ENCODE measurements around the gene RAB29. TPM values are rescaled to one million over a fixed set of nuclear protein-coding genes. Genes with fewer than 3 reads are reported as not detected.
A peak's percentile ranks its signal among the peaks of the same experiment; 100 is the strongest.

RAB29 gene
- total and polyA plus RNA-seq, 2 donors (not counting 1 experiment from before 2014, with no cell fraction given) = 34.5 to 35.2 TPM

DNA sequence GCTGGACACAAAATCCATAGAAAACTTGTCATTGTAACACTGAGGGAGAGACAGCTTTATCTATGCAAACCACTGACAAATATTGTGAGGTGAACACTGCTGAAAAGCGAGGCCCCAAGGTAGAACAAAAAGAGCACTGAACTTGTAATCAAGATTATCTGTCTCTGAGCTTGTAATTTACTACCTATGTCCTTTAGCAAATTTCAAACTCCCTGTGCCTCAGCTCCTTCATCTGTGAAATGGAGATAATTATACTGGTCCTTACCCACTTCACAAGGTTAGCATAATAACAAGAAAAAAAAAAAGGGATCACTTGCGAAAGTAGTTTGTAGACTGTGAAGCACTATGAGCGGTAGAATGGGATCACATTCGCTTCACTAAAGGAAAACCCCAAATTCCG lies 20.4 kb downstream of the RAB29 start:
- Histone ChIP-seq H3K4me2 (ENCODE audit: extremely low read depth, insufficient read depth, low read length) (no peak overlapping the region), H3K27ac (ENCODE audit: insufficient read depth, low read length) (no peak overlapping the region), H3K9me3 (ENCODE audit: control insufficient read depth, insufficient read depth, low read depth, low read length) (no peaks in the 10 kb centered on the region), H3K79me2 (ENCODE audit: control insufficient read depth, insufficient read depth, low read length) (no peaks in the 10 kb centered on the region), H3K27me3 (ENCODE audit: control insufficient read depth, insufficient read depth, low read length) (no peaks in the 10 kb centered on the region), H2AFZ (ENCODE audit: low read length) (no peak overlapping the region), H3K9ac (ENCODE audit: insufficient read depth, low read length) (no peak overlapping the region), H3K36me3 (ENCODE audit: control insufficient read depth, insufficient read depth, low read length) (no peaks in the 10 kb centered on the region), H3K4me1 (ENCODE audit: control insufficient read depth, extremely low read depth, insufficient read depth, low read length) (no peaks in the 10 kb centered on the region), H3K4me3 (replicated peaks in 1 of 4; ENCODE audit: control extremely low read depth in 1 of 4, insufficient read depth in 1 of 4, low read depth in 3 of 4, low read length in 4 of 4) (no peak overlapping the region), H4K20me1 (ENCODE audit: control insufficient read depth, extremely low read depth, insufficient read depth, low read length) (no peaks in the 10 kb centered on the region)
- DNase-seq (ENCODE audit: low read depth in 2 of 2) = no peak
- TF ChIP-seq EZH2 (IDR thresholded peaks at IDR 0.05; ENCODE audit: low read length, missing control alignments) = no peak
- TF ChIP-seq, protein P1, sequence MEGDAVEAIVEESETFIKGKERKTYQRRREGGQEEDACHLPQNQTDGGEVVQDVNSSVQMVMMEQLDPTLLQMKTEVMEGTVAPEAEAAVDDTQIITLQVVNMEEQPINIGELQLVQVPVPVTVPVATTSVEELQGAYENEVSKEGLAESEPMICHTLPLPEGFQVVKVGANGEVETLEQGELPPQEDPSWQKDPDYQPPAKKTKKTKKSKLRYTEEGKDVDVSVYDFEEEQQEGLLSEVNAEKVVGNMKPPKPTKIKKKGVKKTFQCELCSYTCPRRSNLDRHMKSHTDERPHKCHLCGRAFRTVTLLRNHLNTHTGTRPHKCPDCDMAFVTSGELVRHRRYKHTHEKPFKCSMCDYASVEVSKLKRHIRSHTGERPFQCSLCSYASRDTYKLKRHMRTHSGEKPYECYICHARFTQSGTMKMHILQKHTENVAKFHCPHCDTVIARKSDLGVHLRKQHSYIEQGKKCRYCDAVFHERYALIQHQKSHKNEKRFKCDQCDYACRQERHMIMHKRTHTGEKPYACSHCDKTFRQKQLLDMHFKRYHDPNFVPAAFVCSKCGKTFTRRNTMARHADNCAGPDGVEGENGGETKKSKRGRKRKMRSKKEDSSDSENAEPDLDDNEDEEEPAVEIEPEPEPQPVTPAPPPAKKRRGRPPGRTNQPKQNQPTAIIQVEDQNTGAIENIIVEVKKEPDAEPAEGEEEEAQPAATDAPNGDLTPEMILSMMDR (conservative IDR thresholded peaks at IDR 0.05 in 1 of 2, IDR thresholded peaks at IDR 0.05 in 1 of 2; ENCODE audit: low read depth in 1 of 2, low read length in 2 of 2) = no peak

DNA sequence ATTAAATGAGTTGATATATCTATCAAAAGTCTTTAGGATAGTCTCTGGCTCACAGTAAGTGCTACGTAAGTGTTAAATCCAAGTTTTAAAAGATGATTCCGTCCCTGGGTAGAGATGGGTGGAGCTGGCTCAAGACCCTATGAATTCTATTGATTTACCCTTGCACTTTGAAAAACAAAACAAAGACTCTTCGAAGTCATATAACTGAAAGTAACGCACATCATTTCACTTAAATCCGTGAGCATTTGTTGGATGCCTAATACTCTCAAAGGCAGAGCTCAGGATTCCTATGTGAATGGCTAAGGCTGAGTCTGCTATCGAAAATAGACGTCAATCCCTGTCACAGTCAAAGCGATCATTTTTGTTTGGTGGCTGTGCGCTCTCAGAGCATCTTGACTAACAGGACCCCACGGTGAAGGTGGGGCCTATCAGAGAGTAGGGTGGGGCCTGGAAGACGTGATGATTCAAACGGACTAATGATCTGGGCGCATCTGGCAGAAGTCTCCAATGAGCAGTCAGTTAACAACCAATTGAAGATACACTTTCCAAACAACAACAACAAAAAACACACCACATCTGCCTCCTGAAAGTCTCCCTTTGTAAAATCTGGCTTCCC lies 24.1 kb downstream of the RAB29 start:
- H3K9me3 ChIP-seq (ENCODE audit: control insufficient read depth, insufficient read depth, low read depth, low read length) = no peaks in the 10 kb centered on the region
- H3K4me1 ChIP-seq (ENCODE audit: control insufficient read depth, extremely low read depth, insufficient read depth, low read length) = peaks cover 5% of the 10 kb centered on the region
- H3K79me2 ChIP-seq (ENCODE audit: control insufficient read depth, insufficient read depth, low read length) = peaks cover 32% of the 10 kb centered on the region
- no peaks in the 10 kb centered on the region for H3K36me3 ChIP-seq (ENCODE audit: control insufficient read depth, insufficient read depth, low read length)
- peak in 1 of 2 donors; percentile 12 for DNase-seq (ENCODE audit: low read depth in 2 of 2)
- H3K4me3 ChIP-seq (replicated peaks in 1 of 4; ENCODE audit: control extremely low read depth in 1 of 4, insufficient read depth in 1 of 4, low read depth in 3 of 4, low read length in 4 of 4) = no peak overlapping the region
- no peak overlapping the region for H3K4me2 ChIP-seq (ENCODE audit: extremely low read depth, insufficient read depth, low read length)
- no peak overlapping the region for H3K27ac ChIP-seq (ENCODE audit: insufficient read depth, low read length)
- TF ChIP-seq, protein P1 (conservative IDR thresholded peaks at IDR 0.05 in 1 of 2, IDR thresholded peaks at IDR 0.05 in 1 of 2; ENCODE audit: low read depth in 1 of 2, low read length in 2 of 2) = no peak
- no peak for TF ChIP-seq EZH2 (IDR thresholded peaks at IDR 0.05; ENCODE audit: low read length, missing control alignments)
- H4K20me1 ChIP-seq (ENCODE audit: control insufficient read depth, extremely low read depth, insufficient read depth, low read length) = peaks cover 2% of the 10 kb centered on the region
- no peak overlapping the region for H3K9ac ChIP-seq (ENCODE audit: insufficient read depth, low read length)
- H3K27me3 ChIP-seq (ENCODE audit: control insufficient read depth, insufficient read depth, low read length) = no peaks in the 10 kb centered on the region
- H2AFZ ChIP-seq (ENCODE audit: low read length) = no peak overlapping the region

GRCh38 chr1:205750138-205751035 lies 24.9 kb downstream of the RAB29 start, which contains the start of gene NUCKS1:
Gene NUCKS1, minus strand, starts transcription at chr1:205750182. Its CDS starts 209 bp downstream, at chr1:205749973.
- Histone ChIP-seq H3K27me3 (ENCODE audit: control insufficient read depth, insufficient read depth, low read length) (no peaks in the 10 kb centered on the region), H3K4me3 (replicated peaks in 1 of 4; ENCODE audit: control extremely low read depth in 1 of 4, insufficient read depth in 1 of 4, low read depth in 3 of 4, low read length in 4 of 4) (peak within 1 kb of the TSS; percentile 60 to 97 (median 78)), H4K20me1 (ENCODE audit: control insufficient read depth, extremely low read depth, insufficient read depth, low read length) (peaks cover 2% of the 10 kb centered on the region), H2AFZ (ENCODE audit: low read length) (peak within 1 kb of the TSS; percentile 98), H3K79me2 (ENCODE audit: control insufficient read depth, insufficient read depth, low read length) (peaks cover 40% of the 10 kb centered on the region), H3K27ac (ENCODE audit: insufficient read depth, low read length) (peak within 1 kb of the TSS; percentile 93), H3K9ac (ENCODE audit: insufficient read depth, low read length) (peak within 1 kb of the TSS; percentile 86), H3K36me3 (ENCODE audit: control insufficient read depth, insufficient read depth, low read length) (no peaks in the 10 kb centered on the region), H3K4me1 (ENCODE audit: control insufficient read depth, extremely low read depth, insufficient read depth, low read length) (peaks cover 5% of the 10 kb centered on the region), H3K4me2 (ENCODE audit: extremely low read depth, insufficient read depth, low read length) (peak within 1 kb of the TSS; percentile 88), H3K9me3 (ENCODE audit: control insufficient read depth, insufficient read depth, low read depth, low read length) (no peaks in the 10 kb centered on the region)
- peak; percentile 100 for DNase-seq (ENCODE audit: low read depth in 2 of 2)
- TF ChIP-seq EZH2 (IDR thresholded peaks at IDR 0.05; ENCODE audit: low read length, missing control alignments) = no peak
- TF ChIP-seq, protein P1 (conservative IDR thresholded peaks at IDR 0.05 in 1 of 2, IDR thresholded peaks at IDR 0.05 in 1 of 2; ENCODE audit: low read depth in 1 of 2, low read length in 2 of 2) = peak; percentile 18 to 39
